NCI-H2196 (cell line): ENCODE measurements around the gene CCDC88B.
"Not testable (repeated sequence)": the region's sequence is repeated elsewhere in the genome, so short reads cannot be mapped to it uniquely, and the experiment has no call there.

Experiments used
- DNase-seq: peaks from one replicate; lab custom pipeline; 2025; ENCODE audit not compliant: unreplicated experiment; lab: John Stamatoyannopoulos, UW

CCDC88B gene

DNA sequence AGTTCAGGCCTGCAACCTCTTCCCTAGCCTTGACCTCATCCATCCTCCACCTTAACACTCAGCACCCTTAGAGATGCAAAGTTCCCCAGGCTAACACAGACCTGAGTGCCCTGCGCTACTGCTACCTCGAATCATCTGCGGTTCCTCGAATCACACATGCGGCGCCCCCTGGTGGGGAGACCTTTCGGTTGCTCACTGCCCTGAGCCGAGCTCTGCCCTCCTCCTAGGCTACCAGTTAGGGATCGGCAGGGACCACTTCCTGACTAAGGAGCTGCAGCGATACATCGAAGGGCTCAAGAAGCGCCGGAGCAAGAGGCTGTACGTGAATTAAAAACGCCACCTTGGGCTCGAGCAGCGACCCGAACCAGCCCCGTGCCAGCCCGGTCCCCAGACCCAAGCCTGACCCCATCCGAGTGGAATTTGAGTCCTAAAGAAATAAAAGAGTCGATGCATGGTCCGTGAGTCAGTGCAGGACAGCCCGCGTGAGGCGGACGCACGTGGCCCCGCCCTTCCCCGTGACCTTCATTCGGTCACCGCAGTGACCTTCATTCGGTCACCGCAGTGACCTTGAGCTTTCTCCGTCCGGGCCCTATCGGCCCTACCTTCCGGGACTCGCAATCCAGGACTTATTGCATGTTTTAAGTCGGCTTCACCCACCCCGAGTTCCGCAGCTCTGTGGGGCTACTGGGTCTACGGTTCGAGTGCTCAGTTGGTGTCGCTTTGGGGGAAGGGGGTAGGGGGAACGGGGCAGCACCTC, 35.5 kb upstream of the CCDC88B start:
- DNase-seq, result peak; percentile 94

DNA sequence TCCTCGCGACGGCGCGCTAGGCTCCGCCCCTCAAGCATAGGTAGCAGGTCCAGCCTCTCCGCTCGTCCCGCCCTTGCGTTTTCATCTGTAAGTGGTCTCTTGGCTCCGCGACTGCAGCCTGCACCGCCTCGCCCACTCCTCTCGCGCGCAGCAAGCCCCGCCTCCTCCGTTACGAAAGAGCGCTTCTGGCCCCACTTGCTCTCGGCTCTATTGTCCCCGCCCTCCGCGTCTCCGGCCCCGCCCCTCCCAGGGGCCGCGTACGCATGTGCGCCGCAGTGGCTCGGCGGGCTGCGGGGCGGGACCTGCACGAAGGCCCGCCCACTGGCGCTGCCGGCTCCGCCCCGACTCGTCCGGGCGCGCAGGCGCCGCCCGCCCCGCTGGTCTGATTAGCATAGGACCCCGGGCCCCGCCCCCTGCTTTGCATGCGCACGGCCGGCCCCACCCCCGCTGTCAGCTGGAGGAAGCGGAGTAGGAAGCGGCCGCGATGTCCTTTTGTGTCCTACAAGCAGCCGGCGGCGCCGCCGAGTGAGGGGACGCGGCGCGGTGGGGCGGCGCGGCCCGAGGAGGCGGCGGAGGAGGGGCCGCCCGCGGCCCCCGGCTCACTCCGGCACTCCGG, 34.8 kb upstream of the CCDC88B start, which contains the start of gene ESRRA:
TSS of gene ESRRA (plus strand) at position 450 of the 616 bp plus-strand sequence. CDS start 1,656 bp downstream, outside the sequence.
- DNase-seq, result peak; percentile 100

DNA sequence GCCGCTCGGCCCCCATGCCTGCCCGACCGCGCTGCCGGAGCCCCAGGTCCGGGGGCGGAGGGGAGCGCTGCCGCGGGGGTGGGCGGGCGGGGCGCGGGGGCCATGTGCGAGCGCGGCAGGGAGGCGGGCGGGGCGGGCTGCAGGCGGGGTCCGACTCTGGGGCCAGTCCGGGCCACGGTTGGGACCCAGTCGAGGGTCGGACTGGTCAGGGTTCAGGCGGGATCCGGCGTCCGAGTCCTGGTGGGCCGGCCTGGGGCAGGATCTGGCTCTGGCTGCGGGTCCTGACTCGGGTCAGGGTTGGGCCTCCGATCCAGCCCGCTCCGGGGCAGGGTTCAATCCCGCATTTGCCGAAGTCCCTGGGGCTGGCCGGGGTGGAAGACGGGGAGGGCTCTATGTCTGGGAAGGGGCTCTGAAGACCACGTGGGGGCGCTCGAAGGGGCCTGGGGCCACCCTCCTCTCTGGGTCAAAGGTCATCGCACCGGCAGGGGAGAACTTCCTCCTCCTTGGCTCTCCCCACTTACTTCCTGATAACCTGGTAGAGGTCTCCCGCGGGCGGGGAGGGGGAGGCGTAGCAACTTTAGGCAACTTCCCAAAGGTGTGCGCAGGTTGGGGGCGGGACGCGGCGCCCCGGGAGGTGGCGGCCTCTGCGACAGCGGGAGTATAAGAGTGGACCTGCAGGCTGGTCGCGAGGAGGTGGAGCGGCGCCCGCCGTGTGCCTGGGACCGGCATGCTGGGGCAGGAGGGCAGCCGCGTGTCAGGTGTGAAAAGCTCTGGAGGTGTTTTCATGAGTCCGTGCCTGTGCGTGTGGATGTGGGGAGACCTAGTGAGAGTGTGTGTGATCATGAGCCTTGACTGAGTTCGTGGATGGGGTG, 34.1 kb upstream of the CCDC88B start:
- peak; percentile 45 for DNase-seq

DNA sequence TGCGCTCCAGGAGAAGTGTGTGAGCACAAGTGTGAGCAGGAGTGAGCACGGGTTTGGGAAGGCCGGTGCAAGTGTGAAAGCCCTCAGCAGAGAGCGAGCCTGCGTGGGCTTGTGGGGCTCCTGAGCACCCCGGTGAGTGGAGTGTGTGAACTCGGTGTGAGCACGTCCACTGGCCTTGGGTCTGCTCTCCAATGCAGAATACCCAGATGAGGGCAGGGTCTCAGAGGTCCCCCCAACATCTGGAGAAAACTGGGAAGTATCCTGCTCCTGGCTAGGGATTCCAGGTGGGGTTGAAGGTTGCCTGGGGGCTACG, 33.5 kb upstream of the CCDC88B start:
- no peak for DNase-seq

DNA sequence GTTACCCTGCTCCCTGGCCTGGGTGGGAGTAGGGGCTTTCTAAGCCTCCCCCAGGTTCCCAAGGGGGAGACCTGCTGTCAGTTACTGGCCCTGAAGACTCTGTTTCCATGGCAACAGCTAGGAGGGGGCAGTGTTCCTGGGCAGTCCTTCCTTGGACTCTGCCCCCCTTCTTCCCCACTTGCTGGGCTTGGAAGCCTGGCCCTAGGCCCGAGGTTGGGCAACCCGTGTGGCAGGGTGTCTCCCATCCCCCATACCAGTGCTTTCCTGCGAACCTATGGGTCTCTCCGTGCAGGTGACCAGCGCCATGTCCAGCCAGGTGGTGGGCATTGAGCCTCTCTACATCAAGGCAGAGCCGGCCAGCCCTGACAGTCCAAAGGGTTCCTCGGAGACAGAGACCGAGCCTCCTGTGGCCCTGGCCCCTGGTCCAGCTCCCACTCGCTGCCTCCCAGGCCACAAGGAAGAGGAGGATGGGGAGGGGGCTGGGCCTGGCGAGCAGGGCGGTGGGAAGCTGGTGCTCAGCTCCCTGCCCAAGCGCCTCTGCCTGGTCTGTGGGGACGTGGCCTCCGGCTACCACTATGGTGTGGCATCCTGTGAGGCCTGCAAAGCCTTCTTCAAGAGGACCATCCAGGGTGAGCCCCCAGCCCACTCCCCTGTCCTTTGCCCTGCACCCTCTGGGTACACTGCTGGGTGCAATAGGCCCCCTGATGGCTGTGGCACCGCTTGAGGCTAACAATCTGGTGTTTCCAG, 33.0 kb upstream of the CCDC88B start:
- no peak for DNase-seq

DNA sequence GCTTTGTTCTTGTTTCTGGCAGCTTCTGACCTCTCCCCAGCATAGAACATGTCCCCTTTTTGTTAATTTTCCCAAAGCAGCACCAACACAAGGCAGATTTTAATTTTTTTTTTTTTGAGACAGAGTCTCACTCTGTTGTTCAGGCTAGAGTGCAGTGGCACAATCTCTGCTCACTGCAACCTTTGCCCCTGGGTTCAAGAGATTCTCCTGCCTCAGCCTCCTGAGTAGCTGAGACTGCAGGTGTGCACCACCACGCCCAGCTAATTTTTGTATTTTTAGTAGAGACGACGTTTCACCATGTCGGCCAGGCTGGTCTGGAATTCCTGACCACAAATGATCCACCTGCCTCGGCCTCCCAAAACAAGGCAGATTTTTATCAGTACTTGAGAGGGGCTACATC, 32.2 kb upstream of the CCDC88B start:
- DNase-seq, result not testable (repeated sequence)

DNA sequence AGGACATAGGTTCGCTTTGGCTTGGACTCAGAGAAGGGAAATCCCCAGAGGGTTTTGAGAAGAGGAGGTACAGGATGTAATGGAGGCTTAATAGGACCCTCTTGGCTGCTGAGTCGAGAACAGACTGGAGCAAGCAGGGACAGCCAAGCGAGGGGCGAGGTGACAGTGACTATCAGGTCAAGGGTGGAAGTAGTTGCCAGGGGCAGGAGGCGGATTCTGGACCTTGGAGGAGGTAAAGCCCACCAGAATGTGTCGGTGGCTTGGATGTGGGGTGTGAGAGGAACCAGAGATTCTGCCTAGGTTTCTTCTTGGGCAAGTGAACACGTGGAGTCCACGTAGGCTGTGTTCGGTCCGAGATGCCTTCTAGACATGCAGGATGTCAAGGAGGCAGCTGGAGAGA, 27.1 kb upstream of the CCDC88B start:
- DNase-seq, result no peak

DNA sequence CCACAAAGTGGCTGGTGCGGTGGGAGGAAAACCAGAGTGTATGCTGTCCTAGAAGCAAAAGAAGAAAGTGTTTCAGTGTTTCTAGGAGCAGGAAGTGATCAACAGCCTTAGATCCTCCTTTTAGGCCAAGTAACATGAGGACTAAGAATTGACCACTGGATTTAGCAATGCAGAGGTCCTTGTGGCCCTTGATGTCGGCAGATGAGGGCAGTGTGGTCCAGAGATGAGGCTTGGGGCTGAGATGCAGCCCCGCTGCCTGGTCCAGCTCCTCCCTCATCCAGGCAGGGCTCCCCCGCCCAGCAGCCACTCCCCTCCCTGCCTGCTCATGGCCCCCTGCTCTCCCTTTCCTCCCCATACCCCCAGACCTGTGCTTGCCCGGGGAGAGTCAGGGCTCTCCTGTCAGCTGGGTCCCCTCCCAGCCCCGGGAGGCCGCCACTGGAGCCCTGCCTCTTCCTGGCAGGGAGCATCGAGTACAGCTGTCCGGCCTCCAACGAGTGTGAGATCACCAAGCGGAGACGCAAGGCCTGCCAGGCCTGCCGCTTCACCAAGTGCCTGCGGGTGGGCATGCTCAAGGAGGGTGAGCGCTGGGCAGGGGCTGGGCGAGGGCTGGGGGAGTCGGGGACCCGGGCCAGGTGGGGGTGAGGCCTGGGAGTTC, 26.4 kb upstream of the CCDC88B start:
- peak; percentile 36 for DNase-seq

DNA sequence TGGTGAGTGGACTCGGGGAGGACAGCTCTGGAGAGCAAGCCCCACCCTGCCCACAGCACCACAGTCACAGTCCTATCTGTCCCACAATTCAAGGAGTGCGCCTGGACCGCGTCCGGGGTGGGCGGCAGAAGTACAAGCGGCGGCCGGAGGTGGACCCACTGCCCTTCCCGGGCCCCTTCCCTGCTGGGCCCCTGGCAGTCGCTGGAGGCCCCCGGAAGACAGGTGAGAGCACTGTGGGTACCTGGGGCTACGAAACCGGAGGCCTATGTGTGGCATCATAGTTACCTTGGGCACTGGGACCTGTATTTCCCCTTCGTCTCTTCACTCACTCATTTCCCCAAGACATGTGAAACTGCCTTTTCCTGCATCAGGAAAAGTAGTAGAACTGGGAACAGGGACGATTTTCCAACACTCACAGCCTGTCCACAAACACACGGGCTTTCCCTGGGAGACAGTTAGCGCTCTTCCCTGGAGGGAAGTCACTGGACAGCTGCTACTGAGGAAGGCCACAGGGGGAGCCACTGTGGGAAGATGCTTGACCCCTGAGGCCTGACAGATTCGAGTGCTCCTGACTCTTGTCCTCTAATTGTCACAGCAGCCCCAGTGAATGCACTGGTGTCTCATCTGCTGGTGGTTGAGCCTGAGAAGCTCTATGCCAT, 25.7 kb upstream of the CCDC88B start:
- DNase-seq, result no peak

DNA sequence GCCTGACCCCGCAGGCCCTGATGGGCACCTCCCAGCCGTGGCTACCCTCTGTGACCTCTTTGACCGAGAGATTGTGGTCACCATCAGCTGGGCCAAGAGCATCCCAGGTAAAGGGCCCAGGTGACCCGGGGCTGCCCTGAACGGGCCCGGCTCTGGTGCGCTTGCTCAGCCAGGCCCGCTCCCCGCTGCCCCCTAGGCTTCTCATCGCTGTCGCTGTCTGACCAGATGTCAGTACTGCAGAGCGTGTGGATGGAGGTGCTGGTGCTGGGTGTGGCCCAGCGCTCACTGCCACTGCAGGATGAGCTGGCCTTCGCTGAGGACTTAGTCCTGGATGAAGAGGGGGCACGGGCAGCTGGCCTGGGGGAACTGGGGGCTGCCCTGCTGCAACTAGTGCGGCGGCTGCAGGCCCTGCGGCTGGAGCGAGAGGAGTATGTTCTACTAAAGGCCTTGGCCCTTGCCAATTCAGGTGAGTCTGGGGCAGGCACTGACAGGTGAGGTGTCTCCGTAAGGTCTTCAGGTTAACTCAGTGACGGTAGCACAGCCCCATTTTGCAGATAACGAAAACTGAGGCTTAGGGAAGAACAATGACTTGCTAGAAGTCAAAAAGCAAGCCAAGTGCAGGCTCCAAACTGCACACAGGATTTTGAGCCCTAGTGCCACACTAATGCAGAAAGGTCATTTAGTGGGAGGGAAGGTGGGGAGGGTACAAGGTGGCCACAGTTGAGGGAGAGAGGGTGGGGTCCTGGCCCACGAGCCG, 25.0 kb upstream of the CCDC88B start:
- DNase-seq, result no peak

DNA sequence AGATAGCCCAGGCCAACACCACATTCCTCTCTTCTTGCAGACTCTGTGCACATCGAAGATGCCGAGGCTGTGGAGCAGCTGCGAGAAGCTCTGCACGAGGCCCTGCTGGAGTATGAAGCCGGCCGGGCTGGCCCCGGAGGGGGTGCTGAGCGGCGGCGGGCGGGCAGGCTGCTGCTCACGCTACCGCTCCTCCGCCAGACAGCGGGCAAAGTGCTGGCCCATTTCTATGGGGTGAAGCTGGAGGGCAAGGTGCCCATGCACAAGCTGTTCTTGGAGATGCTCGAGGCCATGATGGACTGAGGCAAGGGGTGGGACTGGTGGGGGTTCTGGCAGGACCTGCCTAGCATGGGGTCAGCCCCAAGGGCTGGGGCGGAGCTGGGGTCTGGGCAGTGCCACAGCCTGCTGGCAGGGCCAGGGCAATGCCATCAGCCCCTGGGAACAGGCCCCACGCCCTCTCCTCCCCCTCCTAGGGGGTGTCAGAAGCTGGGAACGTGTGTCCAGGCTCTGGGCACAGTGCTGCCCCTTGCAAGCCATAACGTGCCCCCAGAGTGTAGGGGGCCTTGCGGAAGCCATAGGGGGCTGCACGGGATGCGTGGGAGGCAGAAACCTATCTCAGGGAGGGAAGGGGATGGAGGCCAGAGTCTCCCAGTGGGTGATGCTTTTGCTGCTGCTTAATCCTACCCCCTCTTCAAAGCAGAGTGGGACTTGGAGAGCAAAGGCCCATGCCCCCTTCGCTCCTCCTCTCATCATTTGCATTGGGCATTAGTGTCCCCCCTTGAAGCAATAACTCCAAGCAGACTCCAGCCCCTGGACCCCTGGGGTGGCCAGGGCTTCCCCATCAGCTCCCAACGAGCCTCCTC, 24.1 kb upstream of the CCDC88B start:
- DNase-seq, result not testable (repeated sequence)

DNA sequence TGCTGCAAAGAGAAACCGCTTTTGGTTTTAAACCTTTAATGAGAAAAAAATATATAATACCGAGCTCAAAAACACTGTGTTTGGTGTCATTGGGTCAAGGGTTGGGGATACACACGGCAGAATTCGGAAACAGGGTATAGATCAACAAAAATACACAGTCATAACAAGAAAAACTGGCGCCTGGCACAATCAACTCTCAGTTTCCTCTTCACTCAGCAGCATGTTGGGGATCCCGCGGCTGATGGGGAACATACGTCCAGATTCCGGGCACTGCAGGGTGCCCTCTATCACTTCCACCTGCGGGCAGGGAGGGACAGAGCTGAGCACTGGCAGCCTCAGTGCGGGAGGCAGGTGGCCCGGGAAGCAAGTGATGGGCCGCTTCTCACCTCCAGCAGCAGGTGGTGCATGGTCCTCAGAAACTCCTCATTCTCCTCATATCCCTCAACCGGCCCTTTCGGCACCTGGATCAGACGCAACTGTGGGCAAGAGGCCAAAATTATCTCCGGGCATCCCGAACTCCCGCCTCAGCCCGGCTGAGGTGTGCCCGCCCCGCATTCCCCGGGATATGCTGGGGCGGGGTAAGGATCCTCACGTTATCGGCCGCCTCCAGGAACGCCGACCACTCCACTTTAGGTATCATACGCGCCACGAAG, 23.2 kb upstream of the CCDC88B start:
- peak; percentile 74 for DNase-seq

DNA sequence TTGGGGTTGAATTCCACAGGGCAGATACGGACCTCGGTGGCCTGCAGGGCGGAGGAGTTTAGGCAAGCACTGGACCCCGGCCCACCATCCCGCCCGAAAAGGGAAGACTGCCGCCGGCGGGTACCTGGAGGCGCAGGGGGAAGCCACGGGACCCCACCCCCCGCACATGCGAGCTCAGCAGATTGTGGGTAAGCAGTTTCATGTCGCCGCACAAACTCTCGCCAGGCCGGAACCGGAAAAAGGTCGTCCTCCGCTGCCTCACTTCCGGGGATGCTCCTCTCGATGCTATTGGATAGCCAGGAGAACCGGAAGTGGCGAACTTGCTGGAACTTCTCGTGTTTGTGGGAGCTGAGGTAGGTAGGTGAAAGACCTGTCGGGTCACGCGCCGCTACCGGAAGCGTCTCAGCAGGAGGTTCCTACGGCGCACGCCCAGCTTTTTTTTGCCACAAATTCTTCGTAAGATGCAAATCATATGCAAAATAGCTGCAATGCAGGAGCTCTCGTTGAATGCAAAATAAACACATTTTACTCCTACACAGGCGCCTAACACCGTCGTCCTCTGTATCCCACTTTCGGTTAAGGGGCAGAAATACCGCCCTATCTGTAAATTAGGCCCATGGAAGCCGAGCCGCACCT, 22.6 kb upstream of the CCDC88B start, which contains the start of gene TRMT112:
TSS of gene TRMT112 (minus strand) at position 235 of the 636 bp plus-strand sequence. CDS start at position 202, 33 bp downstream.
- DNase-seq, result peak; percentile 96

DNA sequence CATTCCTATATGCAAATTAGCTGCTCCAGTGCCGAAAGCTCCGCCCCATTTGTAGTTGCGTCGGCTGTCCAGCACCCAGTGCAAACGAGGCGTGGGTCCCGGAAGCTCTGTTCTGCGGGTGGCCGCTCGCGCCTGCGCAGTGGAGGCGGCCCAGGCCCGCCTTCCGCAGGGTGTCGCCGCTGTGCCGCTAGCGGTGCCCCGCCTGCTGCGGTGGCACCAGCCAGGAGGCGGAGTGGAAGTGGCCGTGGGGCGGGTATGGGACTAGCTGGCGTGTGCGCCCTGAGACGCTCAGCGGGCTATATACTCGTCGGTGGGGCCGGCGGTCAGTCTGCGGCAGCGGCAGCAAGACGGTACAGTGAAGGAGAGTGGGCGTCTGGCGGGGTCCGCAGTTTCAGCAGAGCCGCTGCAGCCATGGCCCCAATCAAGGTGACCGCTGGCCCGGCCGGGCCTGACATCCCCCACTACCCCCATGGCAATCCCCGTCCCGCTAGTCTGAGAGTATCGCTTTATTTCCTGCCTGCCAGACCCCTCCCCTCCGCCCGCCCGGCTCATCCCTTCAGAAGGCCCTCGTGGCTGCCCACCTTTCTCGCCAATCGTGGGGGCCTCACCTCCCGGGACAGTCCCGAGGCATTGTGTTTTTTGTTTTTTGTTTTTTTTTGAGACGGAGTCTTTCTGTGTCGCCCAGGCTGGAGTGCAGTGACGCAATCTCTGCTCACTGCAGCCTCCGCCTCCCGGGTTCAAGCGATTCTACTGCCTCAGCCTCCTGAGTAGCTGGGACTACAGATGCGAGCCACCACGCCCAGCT, 21.8 kb upstream of the CCDC88B start, which contains the start of gene PRDX5:
TSS of gene PRDX5 (plus strand) at position 161 of the 805 bp plus-strand sequence. CDS start at position 256, 95 bp downstream.
- peak; percentile 94 for DNase-seq

DNA sequence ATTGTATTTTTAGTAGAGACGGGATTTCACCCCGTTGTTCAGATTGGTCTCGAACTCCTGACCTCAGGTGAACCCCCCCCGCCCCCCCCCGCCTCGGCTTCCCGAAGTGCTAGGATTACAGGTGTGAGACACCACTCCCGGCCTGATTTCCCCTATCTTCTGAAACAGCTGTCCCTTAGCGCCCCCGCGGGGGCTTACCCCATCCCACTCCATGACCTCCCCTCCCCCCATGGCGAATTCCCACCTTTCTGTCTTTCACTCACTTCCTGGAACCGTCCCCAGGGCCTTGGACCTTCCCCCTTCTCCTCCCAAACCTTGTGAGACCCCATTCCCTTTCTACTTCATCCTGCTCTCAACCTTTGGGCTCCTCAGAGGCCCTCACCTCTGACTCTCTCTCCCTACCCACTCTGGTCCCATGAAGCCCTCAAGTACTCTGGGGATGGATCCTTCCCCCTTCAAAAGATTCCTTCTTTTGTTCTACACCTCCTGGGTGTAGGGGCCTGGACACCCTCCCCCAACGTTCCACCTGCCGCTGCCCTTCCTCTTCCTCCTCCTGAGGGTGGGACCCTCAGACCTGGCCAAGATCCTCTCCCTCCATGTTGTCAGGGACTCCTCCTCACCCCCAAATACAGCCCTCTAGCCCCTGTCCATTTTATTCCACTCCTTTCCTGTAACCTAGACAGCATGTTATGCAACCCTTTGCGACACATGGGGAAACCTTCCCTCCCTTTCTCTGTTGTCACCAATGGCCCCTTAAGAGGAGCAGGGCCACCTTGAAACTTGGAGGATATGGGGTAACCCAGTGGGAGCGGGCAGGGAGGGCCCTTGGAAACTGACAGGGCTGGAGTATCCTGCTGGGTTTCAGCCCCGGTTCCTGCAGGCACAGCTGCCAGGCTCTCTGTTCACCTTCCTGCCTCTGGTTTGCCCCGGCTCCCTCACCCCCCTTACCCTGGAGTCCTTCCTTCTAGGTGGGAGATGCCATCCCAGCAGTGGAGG, 20.9 kb upstream of the CCDC88B start:
- no peak for DNase-seq
